Measurements from ENCODE around the gene RALGAPA1. TPM values are rescaled to one million over a fixed set of nuclear protein-coding genes. Genes with fewer than 3 reads are reported as not detected.
"Not testable (repeated sequence)": the region's sequence is repeated elsewhere in the genome, so short reads cannot be mapped to it uniquely, and the experiment has no call there.

Gene RALGAPA1
- total and polyA plus RNA-seq, 9 donors: 18.0 to 99.5 (median 79.3) TPM

DNA sequence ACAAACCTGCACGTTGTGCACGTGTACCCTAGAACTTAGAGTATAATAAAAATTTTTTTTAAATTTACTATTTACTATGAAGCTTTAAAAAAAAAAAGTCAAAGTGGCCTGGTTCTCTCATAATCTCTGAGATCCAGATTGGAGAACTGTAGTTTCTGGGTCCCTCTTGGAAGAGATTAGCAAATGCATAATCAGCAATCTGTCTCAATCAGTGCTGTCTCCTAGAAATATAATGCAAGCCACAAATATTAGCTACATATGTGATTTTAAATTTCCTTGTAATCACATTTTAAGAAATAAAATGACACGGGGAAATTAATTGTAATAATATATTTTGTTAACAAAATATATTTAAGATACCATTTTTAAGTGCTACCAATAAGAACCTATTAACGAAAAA is 32.3 kb downstream of the RALGAPA1 start:
- no peaks in the 10 kb centered on the region for H3K27me3 ChIP-seq
- H3K36me3 ChIP-seq: no peaks in the 10 kb centered on the region
- 79 to 90% (median 84%) methylated on average over 4 of the region's 4 CpGs for WGBS, 3 donors
- DNase-seq: no peak
- no peak overlapping the region for H3K4me3 ChIP-seq
- no peaks in the 10 kb centered on the region for H3K4me1 ChIP-seq (ENCODE audit: insufficient read depth)
- no peak overlapping the region for H3K27ac ChIP-seq
- TF ChIP-seq EP300 (IDR thresholded peaks at IDR 0.05): no peak
- TF ChIP-seq, protein P1, sequence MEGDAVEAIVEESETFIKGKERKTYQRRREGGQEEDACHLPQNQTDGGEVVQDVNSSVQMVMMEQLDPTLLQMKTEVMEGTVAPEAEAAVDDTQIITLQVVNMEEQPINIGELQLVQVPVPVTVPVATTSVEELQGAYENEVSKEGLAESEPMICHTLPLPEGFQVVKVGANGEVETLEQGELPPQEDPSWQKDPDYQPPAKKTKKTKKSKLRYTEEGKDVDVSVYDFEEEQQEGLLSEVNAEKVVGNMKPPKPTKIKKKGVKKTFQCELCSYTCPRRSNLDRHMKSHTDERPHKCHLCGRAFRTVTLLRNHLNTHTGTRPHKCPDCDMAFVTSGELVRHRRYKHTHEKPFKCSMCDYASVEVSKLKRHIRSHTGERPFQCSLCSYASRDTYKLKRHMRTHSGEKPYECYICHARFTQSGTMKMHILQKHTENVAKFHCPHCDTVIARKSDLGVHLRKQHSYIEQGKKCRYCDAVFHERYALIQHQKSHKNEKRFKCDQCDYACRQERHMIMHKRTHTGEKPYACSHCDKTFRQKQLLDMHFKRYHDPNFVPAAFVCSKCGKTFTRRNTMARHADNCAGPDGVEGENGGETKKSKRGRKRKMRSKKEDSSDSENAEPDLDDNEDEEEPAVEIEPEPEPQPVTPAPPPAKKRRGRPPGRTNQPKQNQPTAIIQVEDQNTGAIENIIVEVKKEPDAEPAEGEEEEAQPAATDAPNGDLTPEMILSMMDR (IDR thresholded peaks at IDR 0.05): no peak
- TF ChIP-seq POLR2A (IDR thresholded peaks at IDR 0.05): no peak
- intact Hi-C loops (cut with DNase I): no loop called here
- no peaks in the 10 kb centered on the region for H3K9me3 ChIP-seq

DNA sequence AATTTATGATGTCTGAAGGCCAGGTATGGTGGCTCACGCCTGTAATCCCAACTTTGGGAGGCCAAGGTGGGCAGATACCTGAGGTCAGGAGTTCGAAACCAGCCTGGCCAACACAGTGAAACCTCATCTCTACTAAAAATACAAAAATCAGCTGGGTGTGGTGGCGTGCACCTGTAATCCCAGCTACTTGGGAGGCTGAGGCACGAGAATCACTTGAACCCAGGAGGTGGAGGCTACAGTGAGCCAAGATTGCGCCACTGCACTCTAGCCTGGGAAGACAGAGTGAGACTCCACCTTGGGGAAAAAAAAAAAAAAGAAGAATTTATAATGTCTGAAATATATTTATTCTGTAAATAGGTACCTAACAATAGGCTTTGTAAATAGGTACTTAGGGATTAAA is 33.0 kb downstream of the RALGAPA1 start:
- WGBS, 3 donors: 96 to 99% (median 98%) methylated on average over 5 of the region's 5 CpGs
- H3K36me3 ChIP-seq; H3K4me3 ChIP-seq; H3K27me3 ChIP-seq; H3K4me1 ChIP-seq (ENCODE audit: insufficient read depth); H3K9me3 ChIP-seq; DNase-seq; H3K27ac ChIP-seq; intact Hi-C loops (cut with DNase I): not testable (repeated sequence)

DNA sequence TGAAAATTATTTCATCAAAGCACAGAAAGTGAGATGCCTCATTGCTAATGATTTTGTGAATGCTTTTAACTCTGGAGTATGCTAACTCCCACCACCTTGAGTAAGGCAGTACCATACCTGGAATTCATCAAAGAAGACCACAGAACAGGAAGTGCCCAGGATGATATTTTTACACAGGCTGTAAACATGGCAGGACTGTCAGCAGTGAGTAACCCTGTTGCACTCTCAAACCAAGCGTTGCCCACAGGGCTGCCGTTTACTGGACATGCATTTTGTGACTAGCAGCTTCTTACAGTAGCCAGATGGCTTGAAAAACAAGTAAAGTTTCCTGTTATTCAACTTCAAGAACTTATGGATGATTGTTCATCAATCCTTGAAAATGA is 42.4 kb downstream of the RALGAPA1 start:
- no peak for DNase-seq
- no peak overlapping the region for H3K27ac ChIP-seq
- no peaks in the 10 kb centered on the region for H3K27me3 ChIP-seq
- no peaks in the 10 kb centered on the region for H3K4me1 ChIP-seq (ENCODE audit: insufficient read depth)
- no peaks in the 10 kb centered on the region for H3K9me3 ChIP-seq
- 81 to 92% (median 88%) methylated on average over 2 of the region's 2 CpGs for WGBS, 3 donors
- no peak overlapping the region for H3K4me3 ChIP-seq
- no peaks in the 10 kb centered on the region for H3K36me3 ChIP-seq
- TF ChIP-seq, protein P1 (IDR thresholded peaks at IDR 0.05): no peak
- TF ChIP-seq POLR2A (IDR thresholded peaks at IDR 0.05): no peak
- intact Hi-C loops (cut with DNase I): no loop called here

DNA sequence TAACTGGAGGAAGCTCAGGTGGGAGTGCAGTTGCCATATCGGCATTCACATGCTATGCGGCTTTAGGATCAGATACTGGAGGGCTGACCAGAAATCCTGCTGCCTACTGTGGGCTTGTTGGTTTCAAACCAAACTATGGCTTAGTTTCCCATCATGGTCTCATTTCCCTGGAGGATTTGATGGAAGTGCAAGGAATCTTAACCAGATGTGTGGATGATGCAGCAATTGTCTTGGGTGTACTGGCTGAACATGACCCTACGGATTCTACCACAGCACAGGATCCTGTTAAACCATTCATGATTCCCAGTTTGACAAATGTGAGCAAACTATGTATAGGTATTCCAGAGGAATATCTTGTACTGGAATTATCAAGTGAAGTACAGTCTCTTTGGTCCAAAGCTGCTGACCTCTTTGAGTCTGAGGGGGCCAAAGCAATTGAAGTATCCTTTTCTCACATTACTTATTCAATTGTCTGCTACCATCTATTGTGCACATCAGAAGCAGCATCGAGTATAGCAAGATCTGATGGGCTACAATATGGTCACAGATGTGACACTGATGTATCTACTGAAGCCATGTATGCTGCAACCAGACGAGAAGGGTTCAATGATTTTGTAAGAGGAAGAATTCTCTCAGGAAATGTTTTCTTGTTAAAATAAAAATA is 42.9 kb downstream of the RALGAPA1 start:
- Histone ChIP-seq H3K4me3 (no peak overlapping the region), H3K9me3 (no peaks in the 10 kb centered on the region), H3K27me3 (no peaks in the 10 kb centered on the region), H3K27ac (no peak overlapping the region), H3K36me3 (no peaks in the 10 kb centered on the region), H3K4me1 (ENCODE audit: insufficient read depth) (no peaks in the 10 kb centered on the region)
- no peak for DNase-seq
- WGBS, 3 donors: 95 to 97% (median 96%) methylated on average over 5 of the region's 5 CpGs
- TF ChIP-seq POLR2A (IDR thresholded peaks at IDR 0.05) (no peak), EP300 (IDR thresholded peaks at IDR 0.05) (no peak)
- TF ChIP-seq, protein P1 (IDR thresholded peaks at IDR 0.05): no peak
- intact Hi-C loops (cut with DNase I): no loop called here

DNA sequence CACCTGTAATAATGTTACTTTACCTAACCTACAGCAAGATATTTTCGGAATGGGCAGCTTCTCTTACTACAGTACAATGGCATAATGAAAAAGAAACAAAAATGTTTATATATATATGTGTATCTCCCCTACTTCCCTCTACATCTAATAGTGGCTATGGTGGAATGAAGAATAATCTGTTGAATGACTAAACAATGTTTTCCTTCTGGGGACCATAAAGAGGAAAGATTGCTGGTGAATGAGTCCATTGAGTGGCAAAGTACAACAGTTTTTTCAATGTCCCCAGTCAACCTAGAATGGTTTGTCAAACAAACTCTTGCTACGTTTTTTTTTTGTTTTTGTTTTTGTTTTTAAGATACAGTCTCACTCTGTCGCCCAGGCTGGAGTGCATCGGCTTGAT is 47.2 kb downstream of the RALGAPA1 start:
- H3K27me3 ChIP-seq: no peaks in the 10 kb centered on the region
- DNase-seq: no peak
- 84 to 92% (median 87%) methylated on average over 4 of the region's 4 CpGs for WGBS, 3 donors
- TF ChIP-seq, protein P1 (IDR thresholded peaks at IDR 0.05): no peak
- TF ChIP-seq EP300 (IDR thresholded peaks at IDR 0.05): no peak
- TF ChIP-seq POLR2A (IDR thresholded peaks at IDR 0.05): no peak
- no peaks in the 10 kb centered on the region for H3K9me3 ChIP-seq
- intact Hi-C loops (cut with DNase I): no loop called here
- H3K36me3 ChIP-seq: no peaks in the 10 kb centered on the region
- H3K4me1 ChIP-seq (ENCODE audit: insufficient read depth): no peaks in the 10 kb centered on the region
- no peak overlapping the region for H3K4me3 ChIP-seq
- no peak overlapping the region for H3K27ac ChIP-seq
